GM18951 (cell line): ENCODE measurements around the gene ASTN2.

ENCODE experiments used
- POLR2A ChIP-seq: IDR thresholded peaks from 4 replicates; pipeline ENCODE4 v1.6.1; 2011; ENCODE audit warnings: mild to moderate bottlenecking; ENCODE audit not compliant: insufficient read length, insufficient read depth; ENCODE audit errors: extremely low read depth
- in situ Hi-C: fragments of 300-500 bp; cut with MboI; formaldehyde crosslinking; loops from one replicate; pipeline ENCODE4 v1.12.0; 2022; ENCODE audit warnings: low sequenced_read_pairs, mixed read lengths, inconsistent platforms; ENCODE audit not compliant: unreplicated experiment

ASTN2 gene

GRCh38 chr9:116661037-116661954, 753.6 kb downstream of the ASTN2 start:
- no peak for TF ChIP-seq POLR2A
- in situ Hi-C loops = loop anchor here (25.0 kb wide), 1 partner anchor 1074 kb away; no protein-coding TSS in a partner anchor

- TF ChIP-seq POLR2A = no peak
- in situ Hi-C loops = loop anchor here (25.0 kb wide), 1 partner anchor 1071 kb away; no protein-coding TSS in a partner anchor
These were observed 756.6 kb downstream of the ASTN2 start for GRCh38 chr9:116658265-116658664.

- TF ChIP-seq POLR2A = no peak
- in situ Hi-C loops = loop anchor here (25.0 kb wide), 1 partner anchor 1070 kb away; no protein-coding TSS in a partner anchor
These were observed 757.9 kb downstream of the ASTN2 start for GRCh38 chr9:116656977-116657376.

- TF ChIP-seq POLR2A = no peak
- in situ Hi-C loops = loop anchor here (25.0 kb wide), 1 partner anchor 1069 kb away; no protein-coding TSS in a partner anchor
These were observed 758.3 kb downstream of the ASTN2 start for GRCh38 chr9:116656501-116656971.

DNA sequence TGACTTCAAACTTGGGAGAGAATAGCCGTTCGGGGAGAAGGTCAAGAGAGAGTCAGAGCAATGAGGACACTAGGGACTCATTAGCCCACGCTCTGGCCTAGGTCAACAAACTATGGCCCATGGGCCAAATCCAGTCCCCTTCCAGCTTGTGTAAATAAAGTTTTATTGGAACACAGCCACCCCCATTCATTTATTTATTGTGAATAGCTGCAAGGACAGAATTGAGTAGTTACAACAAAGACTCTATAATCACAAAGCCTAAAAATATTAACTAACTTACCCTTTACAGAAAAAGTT, 760.9 kb downstream of the ASTN2 start:
- in situ Hi-C loops = loop anchor here (25.0 kb wide), 1 partner anchor 1067 kb away; no protein-coding TSS in a partner anchor
- TF ChIP-seq POLR2A = no peak

DNA sequence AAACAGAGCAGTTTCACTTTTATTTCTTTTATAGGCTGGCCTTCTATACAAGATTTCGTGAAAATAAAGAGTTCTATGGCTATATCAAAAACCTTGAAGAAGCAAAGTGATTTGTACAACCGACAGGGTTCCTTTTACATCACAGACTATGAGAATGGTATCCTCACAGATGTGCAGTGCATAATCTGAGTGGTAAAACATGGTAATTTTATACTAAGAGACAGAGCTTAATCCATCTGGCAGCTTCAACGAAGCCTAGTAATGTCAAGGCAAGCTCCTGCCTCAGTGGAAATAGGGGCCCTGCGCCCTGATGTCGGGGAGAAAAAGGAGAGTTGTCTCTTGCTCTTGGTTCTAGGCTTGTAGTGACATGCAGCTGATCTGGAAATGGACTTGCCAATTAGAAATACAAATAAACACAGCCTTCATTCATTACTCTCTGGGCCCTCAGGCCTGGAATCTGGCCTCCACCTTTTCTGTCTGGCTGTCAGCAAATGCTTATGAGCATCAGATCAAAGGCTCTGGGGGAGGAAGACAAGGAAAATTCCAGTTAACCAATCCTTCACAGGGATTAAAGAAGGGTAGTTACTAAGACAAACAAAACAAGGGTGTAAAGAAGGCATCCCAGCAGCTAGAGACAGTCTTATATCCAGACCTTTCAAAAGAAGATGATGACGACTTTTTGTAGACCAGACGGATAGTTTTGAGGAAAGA, 761.4 kb downstream of the ASTN2 start:
- TF ChIP-seq POLR2A = no peak
- in situ Hi-C loops = loop anchor here (25.0 kb wide), 1 partner anchor 1066 kb away; no protein-coding TSS in a partner anchor

GRCh38 chr9:116647515-116647809, 767.4 kb downstream of the ASTN2 start:
- in situ Hi-C loops = no loop called here
- no peak for TF ChIP-seq POLR2A

DNA sequence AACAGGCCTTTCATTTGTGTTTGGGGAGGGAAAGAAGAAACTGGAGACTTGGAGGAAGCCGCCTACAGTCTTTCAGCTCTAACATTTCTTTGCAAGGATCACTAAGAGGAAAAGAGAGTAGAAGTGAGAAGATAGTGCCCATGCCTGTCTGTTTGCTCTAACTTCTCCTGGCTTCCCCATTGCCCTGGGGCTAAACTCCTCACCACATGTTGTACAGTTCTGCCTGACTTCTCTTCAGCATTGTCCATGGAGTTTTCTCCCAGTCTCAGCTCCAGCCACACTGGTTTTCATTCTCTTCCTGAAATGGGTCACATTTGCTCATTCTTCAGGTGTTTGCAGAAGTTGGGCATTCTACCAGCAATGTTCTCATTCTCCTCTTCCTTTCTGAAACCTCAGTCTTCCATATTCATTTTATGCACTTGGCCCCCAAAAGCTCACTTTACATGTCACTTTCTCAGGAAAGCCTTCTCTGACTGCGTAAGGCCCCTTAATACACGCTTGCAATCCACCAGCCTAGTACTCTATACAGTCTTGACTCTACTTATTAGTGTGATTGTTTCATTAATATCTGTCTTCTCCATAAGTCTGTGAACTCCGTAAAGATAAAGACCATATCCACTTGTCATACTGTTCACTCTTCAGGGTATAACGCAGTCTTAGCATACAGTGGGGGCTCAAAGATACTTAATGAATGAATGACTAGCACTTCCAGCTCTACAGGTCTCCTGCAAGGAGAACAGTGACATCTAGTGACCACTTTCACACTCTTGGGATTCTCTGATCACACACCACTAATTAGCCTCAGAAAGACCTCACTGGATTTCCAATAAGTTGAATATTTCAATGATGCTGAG, 768.0 kb downstream of the ASTN2 start:
- no peak for TF ChIP-seq POLR2A
- in situ Hi-C loops = no loop called here

- TF ChIP-seq POLR2A = no peak
- in situ Hi-C loops = no loop called here
These were observed 770.7 kb downstream of the ASTN2 start for GRCh38 chr9:116644091-116644688.

- in situ Hi-C loops = no loop called here
These were observed 771.2 kb downstream of the ASTN2 start for GRCh38 chr9:116643691-116644090.

DNA sequence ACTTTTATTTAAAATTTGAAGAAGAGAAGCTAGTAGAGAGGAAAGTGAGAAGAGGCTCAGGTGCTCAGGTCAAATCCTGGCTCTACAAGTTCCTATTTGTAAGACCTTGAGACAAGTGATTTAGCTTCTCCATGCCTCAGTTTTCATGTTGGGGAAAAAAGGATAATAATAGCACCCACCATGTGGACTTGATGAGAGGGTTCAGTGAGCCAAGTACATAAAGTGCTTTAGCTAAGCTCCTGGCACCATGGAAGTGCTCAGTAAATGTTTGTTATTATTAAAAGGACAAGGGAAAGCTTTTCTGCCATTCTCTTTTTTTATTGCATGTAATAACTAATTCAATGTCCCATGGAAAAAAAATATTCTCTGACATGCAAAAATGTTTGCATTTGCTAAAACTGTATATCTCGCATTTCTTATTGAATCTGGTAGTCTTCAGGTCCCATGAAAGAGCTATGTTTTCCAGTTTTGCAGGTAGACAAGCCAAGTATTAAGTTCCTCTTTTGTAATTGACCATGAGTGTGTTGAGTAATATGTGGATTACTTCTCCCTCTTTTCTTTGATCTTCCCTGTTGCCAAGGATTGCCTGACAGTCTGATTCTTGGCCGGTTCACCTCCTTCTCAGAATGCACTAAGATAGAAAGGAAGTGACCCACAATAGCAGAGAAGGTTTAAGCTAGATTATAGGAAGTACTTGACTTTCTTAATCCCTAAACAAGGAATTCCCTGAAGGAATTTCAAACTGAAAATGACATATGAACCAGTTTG, 773.4 kb downstream of the ASTN2 start:
- no peak for TF ChIP-seq POLR2A
- in situ Hi-C loops = no loop called here

More at GRCh38 chr9:116643691-116644090, 771.2 kb downstream of the ASTN2 start:
- TF ChIP-seq POLR2A = no peak

DNA sequence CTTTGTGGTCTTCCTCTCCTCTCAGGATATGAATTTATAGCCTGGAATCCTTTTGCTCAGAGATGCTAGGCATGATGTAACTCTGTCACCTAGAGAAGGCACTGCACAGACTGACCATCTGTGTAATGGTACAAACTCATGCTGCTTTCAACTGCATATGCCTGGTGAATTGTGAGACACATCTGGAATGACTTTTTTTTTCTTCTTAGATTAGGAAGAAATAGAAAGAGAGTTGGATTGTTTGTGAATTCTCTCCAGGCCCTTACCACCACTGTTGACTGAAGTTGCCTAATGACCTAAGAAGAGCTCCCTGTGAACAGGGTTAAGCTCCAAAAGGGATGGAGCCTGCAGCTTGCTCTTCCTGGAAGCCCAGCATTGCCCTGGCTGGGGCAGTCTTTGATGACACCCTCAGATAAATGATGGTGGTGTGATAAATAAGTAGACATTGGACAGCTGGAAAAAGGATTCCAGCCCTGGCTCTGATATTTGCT, 775.6 kb downstream of the ASTN2 start:
- TF ChIP-seq POLR2A = no peak
- in situ Hi-C loops = no loop called here

DNA sequence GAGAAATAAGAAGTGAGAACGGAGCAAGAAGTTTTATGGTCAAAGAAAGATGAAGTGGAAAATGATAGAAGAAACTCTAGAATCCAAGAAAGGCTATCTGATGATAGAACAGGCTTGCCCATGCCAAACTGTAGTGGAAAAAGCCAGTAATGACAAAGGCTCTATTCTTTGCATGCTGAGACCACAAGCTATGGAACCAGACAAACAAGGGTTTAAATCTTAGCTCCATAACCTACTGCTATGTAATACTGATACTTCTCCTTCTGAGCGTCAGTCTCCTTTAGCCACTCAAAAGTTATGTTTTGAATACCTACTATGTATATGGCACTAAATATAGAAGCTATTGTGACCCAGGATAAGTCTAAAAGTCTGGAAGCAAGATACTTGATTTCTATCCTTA, 778.9 kb downstream of the ASTN2 start:
- no peak for TF ChIP-seq POLR2A
- in situ Hi-C loops = no loop called here
